Esophagus (tissue), 2 donors: Measurements from ENCODE around the gene TNFRSF13B. TPM values are rescaled to one million over a fixed set of nuclear protein-coding genes. Genes with fewer than 3 reads are reported as not detected.
"Not testable (repeated sequence)": the region's sequence is repeated elsewhere in the genome, so short reads cannot be mapped to it uniquely, and the experiment has no call there.

Experiments
- H3K27ac ChIP-seq, 2 donors: one replicate each; pipeline ENCODE4 v1.5.1; 2013; ENCODE audit warnings: low read depth in 2 of 2, mild to moderate bottlenecking in 2 of 2, inconsistent platforms in 1 of 2, low read length in 1 of 2, moderate library complexity in 1 of 2
- H3K27me3 ChIP-seq, 2 donors: one replicate each; pipeline ENCODE4 v1.6.1; 2013; ENCODE audit warnings: low read length in 2 of 2, control low read depth in 1 of 2, mild to moderate bottlenecking in 1 of 2; ENCODE audit not compliant: insufficient read depth in 2 of 2, control insufficient read depth in 1 of 2
- H3K36me3 ChIP-seq, 2 donors: one replicate each; pipeline ENCODE4 v1.6.1; 2013; ENCODE audit warnings: low read length in 1 of 2; ENCODE audit not compliant: control insufficient read depth in 2 of 2, insufficient read depth in 2 of 2
- H3K4me1 ChIP-seq, 2 donors: one replicate each; pipeline ENCODE4 v1.6.1; 2013; ENCODE audit warnings: low read length in 1 of 2; ENCODE audit not compliant: control insufficient read depth in 2 of 2, insufficient read depth in 2 of 2
- H3K4me3 ChIP-seq, 2 donors: one replicate each; pipeline ENCODE4 v1.5.1; 2013; ENCODE audit warnings: low read length in 2 of 2, mild to moderate bottlenecking in 2 of 2, low read depth in 1 of 2, moderate library complexity in 1 of 2
- H3K9me3 ChIP-seq, 2 donors: one replicate each; pipeline ENCODE4 v1.6.1; 2013; ENCODE audit warnings: mild to moderate bottlenecking in 2 of 2, low read depth in 1 of 2, low read length in 1 of 2, moderate library complexity in 1 of 2; ENCODE audit not compliant: control insufficient read depth in 2 of 2, insufficient read depth in 1 of 2
- WGBS, 2 donors: extraction: QIAGEN DNeasy Blood & Tissue Kit; methylation state at CpG; one replicate each; pipeline ENCODE4 v1.1.7; 2013; 5-methylcytosine and 5-hydroxymethylcytosine counted together
- polyA plus RNA-seq, 2 donors: library from polyadenylated mRNA; stranded (reverse); fragments of 200-250 nt; gene quantifications; one replicate each; pipeline ENCODE4 v1.2.3, GENCODE V29; 2013
- donor health status: healthy with polysubstance abuse.
- donor health status: Bipolar disorder and iron deficiency.

TNFRSF13B gene
- polyA plus RNA-seq, 2 donors: 0.14 to 0.29 TPM

DNA sequence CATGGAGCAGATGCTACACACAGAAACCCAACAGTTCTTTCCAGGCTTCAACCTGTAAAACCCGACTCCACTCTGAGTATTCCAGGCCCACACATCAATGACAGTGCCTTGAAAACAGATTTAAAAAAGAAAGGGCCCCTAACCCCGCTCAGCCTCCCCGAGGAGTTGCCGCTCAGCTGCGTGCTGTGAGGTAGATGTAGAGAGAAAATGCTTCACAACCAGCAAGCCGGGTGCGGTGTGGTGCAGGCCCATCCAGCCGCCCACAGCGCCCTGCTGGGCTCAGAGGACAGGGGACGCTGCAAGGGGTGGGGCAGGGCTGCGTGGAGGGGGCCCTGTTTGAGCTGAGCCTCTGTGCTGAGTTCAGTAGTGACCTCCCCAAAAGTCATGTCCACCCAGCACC is 24.8 kb upstream of the TNFRSF13B start:
- not testable (repeated sequence) for H3K9me3 ChIP-seq, H3K27ac ChIP-seq

DNA sequence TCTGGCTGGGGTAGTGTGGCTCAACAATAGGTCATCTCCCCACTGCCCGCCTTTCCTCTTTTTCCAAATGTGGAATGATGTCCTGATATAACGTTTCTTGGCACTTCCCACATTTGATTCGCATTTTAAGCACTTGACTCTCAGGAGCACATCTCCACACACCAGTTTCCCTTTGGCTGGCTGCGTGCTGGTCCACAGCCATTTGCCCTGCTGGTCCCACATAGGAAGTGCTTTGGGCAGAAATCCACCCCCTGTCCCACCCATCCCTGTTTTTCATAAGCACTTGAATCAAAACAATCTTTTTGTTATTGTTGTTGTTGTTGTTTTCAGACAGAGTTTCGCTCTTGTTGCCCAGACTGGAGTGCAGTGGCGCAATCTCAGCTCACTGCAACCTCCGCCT is 24.0 kb upstream of the TNFRSF13B start:
- no peaks in the 10 kb centered on the region for H3K36me3 ChIP-seq
- H3K4me1 ChIP-seq: no peaks in the 10 kb centered on the region
- WGBS, 2 donors: 89 to 91% methylated on average over 7 of the region's 7 CpGs
- H3K27ac ChIP-seq: no peak overlapping the region
- no peaks in the 10 kb centered on the region for H3K27me3 ChIP-seq
- H3K9me3 ChIP-seq: no peaks in the 10 kb centered on the region
- H3K4me3 ChIP-seq: no peak overlapping the region

More for the DNA sequence above, 24.8 kb upstream of the TNFRSF13B start:
- 87 to 89% methylated on average over 11 of the region's 11 CpGs for WGBS, 2 donors
- not testable (repeated sequence) for H3K36me3 ChIP-seq, H3K27me3 ChIP-seq, H3K4me3 ChIP-seq, H3K4me1 ChIP-seq

DNA sequence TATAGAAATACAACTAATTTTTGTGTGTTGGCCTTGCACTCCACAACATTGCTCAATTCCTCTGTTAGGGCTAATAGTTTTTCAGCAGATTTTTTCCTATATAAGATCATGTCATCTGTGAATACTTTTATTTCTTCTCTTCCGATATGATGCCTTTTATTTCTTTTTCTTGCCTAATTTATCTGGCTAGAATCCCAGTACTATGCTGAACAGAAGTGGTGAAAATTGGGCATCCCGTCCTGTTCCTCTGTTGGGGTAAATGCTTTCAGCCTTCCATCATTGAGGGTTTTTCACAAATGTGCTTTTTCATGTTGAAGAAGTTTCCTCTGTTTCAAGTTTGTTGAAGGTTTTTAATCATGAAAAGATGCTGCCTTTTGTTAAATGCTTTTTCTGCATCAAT is 22.7 kb upstream of the TNFRSF13B start:
- H3K4me1 ChIP-seq: no peaks in the 10 kb centered on the region
- H3K27me3 ChIP-seq: no peaks in the 10 kb centered on the region
- H3K27ac ChIP-seq: no peak overlapping the region
- no peak overlapping the region for H3K4me3 ChIP-seq
- WGBS, 2 donors: 69 to 82% methylated on average over 2 of the region's 2 CpGs
- no peaks in the 10 kb centered on the region for H3K36me3 ChIP-seq
- no peaks in the 10 kb centered on the region for H3K9me3 ChIP-seq

DNA sequence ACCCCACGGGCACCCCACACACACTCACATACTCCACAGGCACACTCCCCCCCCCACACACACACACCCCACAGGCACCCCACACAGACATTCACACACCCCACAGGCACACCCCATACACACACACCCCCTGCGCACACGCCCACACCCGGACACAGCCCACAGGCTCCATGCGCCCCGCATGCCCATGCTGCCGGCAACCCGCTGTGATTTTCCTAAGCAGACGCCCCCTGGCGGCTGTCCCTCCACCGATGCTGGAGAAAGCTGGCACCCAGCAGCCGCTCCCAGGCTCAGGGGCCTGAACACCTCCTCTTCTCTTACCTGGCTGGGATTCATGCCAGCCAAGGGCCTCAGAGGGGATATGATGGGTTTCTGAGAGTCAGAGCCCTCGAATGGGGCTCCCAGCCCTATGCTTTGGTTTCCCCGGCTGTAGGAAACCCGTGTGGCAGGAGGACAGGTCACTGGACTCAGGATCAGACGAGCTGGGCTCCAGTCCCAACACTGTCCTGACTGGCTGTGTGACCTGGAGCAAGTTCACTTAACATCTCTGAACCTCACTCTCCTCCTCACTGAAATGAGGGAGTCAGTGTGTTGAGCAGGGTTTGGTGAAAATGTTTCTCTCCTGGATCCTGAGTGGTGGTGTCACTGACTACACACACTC is 19.6 kb upstream of the TNFRSF13B start:
- H3K27ac ChIP-seq: no peak overlapping the region
- H3K9me3 ChIP-seq: no peaks in the 10 kb centered on the region
- WGBS, 2 donors: 16 to 22% methylated on average over 16 of the region's 16 CpGs
- no peaks in the 10 kb centered on the region for H3K27me3 ChIP-seq
- no peaks in the 10 kb centered on the region for H3K36me3 ChIP-seq
- no peaks in the 10 kb centered on the region for H3K4me1 ChIP-seq
- H3K4me3 ChIP-seq: no peak overlapping the region

DNA sequence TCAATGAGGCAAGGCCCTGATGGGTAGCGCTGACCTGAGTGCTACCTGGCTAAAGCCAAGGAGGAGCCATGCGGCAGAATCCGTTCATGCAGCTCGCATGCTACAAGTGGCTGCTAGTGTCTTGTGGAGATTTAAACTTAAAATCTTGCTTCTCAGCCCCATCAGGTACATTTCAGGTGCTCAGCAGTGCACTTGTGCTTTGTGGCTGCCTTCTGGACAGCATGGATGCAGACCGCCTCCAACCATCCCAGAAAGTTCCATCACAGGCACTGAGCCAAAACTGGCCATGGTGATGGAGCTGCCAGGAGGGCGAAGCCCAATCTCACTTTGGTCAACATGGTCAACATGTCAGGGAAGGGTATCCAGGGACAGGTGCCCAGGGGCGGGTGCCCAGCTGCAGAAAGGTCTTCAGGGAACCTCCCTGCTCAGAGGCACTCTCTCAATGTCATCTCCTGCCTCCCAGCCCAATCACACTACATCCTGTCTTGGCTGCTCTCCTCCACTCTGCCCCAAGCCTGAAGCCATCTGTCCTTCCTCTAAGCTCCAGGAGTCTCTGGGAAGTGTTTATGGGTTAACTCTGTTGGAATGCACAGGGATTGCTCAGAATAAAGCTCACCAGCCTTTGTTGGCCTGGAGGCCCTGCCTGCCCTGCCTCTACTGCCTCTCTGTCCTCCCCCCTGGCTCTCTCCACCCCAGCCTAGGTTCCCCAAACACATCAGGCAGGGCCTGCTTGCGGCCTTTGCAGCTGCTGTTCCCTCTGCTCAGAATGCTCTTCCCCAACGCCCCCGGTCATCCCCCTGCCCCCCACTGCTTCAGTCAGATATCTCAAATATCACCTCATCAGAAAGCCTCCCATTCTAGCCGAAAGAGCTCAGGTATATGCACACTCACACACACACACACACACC is 18.3 kb upstream of the TNFRSF13B start:
- no peak overlapping the region for H3K27ac ChIP-seq
- no peaks in the 10 kb centered on the region for H3K27me3 ChIP-seq
- no peaks in the 10 kb centered on the region for H3K36me3 ChIP-seq
- 90 to 91% methylated on average over 11 of the region's 11 CpGs for WGBS, 2 donors
- no peaks in the 10 kb centered on the region for H3K9me3 ChIP-seq
- H3K4me1 ChIP-seq: peaks cover 0 to 2% of the 10 kb centered on the region in 2 donors
- no peak overlapping the region for H3K4me3 ChIP-seq

DNA sequence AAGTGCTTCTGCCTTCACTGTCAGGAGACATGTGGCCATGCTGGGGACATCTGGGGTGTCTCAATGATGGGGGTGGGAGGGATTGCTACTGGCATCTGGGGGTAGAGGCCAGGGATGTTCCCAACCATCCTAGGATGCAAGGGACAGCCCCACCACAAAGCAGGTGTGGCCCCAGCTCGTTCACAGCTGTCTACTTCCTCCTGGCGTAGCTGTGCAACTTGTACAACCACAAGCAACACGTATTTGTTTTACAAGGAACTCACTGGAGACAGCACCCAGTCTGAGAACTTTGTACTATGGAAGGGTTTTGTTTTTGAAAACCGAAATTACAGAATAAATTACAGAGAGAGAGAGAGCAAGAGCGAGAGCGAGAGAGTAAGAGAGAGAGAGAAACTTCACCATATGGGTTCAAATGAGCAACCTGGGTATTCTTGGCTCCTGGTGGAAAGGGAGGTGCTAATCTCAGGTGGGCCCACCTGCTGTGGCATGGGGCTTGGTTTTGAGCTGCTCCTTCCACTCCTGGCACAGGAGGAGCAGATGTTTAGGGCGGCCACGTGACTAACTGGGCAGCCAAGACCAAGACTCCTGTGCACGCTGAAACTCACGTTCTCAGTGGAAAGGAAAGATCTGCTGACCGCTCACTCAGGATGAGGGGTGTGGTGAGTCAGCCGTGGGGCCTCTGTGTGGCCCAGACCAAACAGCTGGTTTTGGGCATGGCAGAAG is 17.5 kb upstream of the TNFRSF13B start:
- Histone ChIP-seq H3K27ac (no peak overlapping the region), H3K9me3 (no peaks in the 10 kb centered on the region), H3K27me3 (no peaks in the 10 kb centered on the region), H3K4me1 (peaks cover 0 to 2% of the 10 kb centered on the region in 2 donors), H3K4me3 (no peak overlapping the region), H3K36me3 (no peaks in the 10 kb centered on the region)
- 64 to 74% methylated on average over 12 of the region's 12 CpGs for WGBS, 2 donors

DNA sequence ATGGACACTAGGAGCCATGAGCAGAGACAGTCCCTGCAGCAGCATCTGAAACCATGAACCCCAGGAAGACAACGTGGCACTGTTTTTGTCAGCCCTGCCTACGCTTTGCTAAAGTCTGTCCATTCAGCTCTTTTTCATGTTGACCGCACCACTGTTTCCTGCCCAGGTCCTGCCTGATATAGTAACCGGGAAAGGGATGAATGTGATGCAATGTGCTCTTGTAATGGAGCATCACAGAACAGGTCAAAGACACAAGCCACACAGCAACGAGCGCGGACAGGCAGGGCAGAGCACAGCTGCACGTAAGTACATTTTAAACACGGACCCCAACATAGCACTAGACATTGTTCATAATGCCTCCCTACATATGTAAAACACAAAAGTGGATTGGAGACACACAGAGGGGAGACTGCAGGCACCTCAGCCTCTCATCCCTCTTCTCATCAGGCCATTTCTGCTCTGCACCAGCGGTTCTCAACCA is 16.9 kb upstream of the TNFRSF13B start:
- peaks cover 0 to 2% of the 10 kb centered on the region in 2 donors for H3K4me1 ChIP-seq
- no peaks in the 10 kb centered on the region for H3K27me3 ChIP-seq
- no peaks in the 10 kb centered on the region for H3K36me3 ChIP-seq
- no peak overlapping the region for H3K27ac ChIP-seq
- WGBS, 2 donors: 74 to 77% methylated on average over 10 of the region's 10 CpGs
- no peaks in the 10 kb centered on the region for H3K9me3 ChIP-seq
- H3K4me3 ChIP-seq: no peak overlapping the region

DNA sequence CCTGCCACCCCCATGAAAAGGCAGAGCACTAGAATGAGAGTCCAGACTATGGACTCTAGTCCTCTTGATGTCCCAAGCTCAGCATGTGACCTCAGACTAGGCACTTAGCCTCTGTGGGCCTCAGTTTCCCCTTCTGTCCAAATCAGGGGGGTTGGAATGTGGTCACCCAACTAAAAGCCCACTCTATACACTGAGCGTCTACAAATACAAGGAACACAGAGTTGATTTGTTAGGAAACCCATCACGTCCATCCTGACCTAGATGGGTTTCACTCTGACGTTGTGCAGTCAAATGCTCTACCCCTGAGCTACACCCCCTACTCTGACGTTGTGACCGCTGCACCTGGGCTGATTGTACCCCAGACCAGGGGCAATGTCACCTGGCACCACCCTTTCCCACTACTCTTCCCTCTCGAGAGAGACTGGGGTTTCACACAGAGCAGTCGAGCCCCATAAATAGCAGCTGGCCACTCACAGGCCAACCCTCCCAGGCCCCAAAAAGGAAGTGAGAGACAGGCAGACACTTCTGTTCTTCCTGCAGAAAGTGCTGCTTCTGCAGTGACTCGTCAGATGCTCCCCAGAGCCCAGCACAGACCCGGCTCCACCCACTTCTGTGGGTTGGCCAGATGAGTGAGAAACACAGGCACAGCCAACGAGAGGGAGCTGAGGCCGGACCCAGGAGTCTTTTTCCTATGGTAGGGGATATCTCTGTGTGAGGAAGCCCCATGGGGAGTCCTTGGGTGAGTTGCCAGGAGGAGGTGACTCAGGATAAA is 16.1 kb upstream of the TNFRSF13B start:
- Histone ChIP-seq H3K27me3 (no peaks in the 10 kb centered on the region), H3K27ac (no peak overlapping the region), H3K4me1 (peaks cover 0 to 2% of the 10 kb centered on the region in 2 donors), H3K4me3 (no peak overlapping the region), H3K36me3 (no peaks in the 10 kb centered on the region), H3K9me3 (no peaks in the 10 kb centered on the region)
- WGBS, 2 donors: 39 to 44% methylated on average over 11 of the region's 11 CpGs
